IPS DF 4.7 (cell line): ENCODE results near the gene TMEM203.
"Not testable (repeated sequence)": the region's sequence is repeated elsewhere in the genome, so short reads cannot be mapped to it uniquely, and the experiment has no call there.

Experiments
- DNase-seq: peaks from one replicate; pipeline ENCODE4 v3.0.0-alpha.2; 2013; ENCODE audit warnings: low spot score; ENCODE audit errors: extremely low read depth

The TMEM203 gene

GRCh38 chr9:137242269-137243203 is 37.1 kb upstream of the TMEM203 start:
- no peak for DNase-seq

- no peak for DNase-seq
Measured at GRCh38 chr9:137241490-137242268, 36.2 kb upstream of the TMEM203 start.

DNA sequence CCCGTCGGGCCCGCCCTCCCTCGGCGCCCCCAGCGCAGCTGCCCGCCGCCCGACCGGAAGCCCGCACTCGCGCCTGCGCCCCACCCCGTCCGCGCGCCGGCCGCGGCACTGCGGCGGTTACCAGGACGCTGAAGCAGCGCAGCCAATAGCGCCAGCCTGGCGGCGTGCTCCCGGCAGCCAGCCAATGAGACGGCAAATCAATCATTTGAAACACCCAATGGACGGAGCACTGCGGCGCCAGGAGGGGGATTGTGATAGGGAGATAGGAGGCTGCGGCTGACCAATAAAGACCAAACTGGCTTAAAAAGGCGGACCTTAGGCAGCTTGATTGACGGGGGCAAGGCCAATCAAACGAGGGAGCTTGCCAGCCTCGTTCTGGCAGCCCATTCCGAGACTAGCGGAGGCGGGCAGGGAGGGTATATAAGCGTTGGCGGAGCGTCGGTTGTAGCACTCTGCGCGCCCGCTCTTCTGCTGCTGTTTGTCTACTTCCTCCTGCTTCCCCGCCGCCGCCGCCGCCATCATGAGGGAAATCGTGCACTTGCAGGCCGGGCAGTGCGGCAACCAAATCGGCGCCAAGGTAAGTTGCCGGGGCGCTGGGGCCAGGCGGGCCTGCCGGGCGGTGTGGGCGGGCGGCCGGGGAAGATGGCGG is 35.5 kb upstream of the TMEM203 start, which contains the start of gene TUBB4B:
Gene TUBB4B (plus strand): TSS at position 447 of the 649 bp plus-strand sequence. CDS start 74 bp downstream, at position 521.
- peak; percentile 100 for DNase-seq

DNA sequence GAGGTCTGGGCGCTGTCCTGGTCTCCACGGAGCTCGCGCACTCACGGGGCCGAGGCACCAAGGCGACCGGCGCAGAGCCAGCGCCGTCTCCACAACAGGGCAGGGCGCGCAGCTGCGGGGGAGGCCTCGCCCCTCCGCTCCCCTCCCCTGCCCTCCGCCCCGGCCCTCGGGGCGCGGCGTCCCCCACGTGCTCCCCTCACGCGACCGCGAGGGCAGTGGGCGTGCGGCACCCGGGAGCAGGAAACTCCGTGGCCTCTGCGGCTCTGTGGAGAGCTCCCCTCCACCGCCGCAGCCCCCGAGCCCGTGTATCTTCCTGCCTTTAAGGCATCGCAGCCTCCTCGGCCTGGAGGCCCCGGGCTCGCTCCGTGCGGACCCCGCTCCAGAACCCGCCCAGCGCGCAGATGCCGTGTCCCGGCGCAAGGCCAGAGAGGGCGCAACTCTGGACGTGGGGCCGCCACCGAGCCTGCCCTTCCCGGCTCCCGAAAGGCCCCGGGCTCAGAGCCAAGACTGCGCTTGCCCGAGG is 34.9 kb upstream of the TMEM203 start:
- DNase-seq = no peak

- DNase-seq = not testable (repeated sequence)
Measured at GRCh38 chr9:137239541-137240200, 34.2 kb upstream of the TMEM203 start.

GRCh38 chr9:137237759-137238726 is 32.6 kb upstream of the TMEM203 start:
- DNase-seq = no peak

GRCh38 chr9:137236936-137237421 is 31.5 kb upstream of the TMEM203 start:
- no peak for DNase-seq

GRCh38 chr9:137236238-137236935 is 30.9 kb upstream of the TMEM203 start:
- no peak for DNase-seq

GRCh38 chr9:137235424-137236237 is 30.2 kb upstream of the TMEM203 start:
- no peak for DNase-seq

DNA sequence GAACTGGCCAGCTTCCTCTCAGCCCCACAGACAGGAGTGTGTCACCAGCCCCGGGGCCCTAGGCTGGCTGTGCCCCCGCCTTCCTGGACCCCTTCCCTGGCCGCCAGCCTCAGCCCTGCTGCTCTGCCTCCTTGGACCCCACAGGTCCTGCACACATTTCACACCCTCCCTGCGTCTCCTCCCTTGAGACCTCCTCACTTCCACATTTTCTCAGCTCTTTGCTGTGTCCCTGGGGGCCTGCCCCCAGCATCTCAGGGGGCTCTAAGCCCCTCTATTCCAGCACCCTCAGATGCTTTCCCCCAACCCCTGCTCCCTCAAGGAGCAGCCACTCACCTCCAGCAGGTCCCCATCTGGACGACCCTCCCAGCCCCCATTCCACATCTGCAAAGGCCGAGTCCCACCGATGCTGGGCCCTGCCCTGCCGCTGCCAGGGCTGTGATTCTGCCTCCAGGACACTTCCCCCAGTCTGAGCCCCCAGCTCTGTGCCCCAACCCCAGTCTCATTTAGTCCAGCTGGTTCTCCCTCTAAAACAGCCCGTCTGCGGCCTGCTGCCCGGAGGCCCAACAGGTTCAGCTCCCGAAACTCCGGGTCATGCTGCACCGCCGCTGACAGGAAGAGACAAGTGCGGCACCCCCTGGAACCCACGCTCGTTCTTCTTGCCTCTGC is 29.4 kb upstream of the TMEM203 start:
- no peak for DNase-seq

GRCh38 chr9:137234055-137234697 is 28.7 kb upstream of the TMEM203 start:
- DNase-seq = no peak

DNA sequence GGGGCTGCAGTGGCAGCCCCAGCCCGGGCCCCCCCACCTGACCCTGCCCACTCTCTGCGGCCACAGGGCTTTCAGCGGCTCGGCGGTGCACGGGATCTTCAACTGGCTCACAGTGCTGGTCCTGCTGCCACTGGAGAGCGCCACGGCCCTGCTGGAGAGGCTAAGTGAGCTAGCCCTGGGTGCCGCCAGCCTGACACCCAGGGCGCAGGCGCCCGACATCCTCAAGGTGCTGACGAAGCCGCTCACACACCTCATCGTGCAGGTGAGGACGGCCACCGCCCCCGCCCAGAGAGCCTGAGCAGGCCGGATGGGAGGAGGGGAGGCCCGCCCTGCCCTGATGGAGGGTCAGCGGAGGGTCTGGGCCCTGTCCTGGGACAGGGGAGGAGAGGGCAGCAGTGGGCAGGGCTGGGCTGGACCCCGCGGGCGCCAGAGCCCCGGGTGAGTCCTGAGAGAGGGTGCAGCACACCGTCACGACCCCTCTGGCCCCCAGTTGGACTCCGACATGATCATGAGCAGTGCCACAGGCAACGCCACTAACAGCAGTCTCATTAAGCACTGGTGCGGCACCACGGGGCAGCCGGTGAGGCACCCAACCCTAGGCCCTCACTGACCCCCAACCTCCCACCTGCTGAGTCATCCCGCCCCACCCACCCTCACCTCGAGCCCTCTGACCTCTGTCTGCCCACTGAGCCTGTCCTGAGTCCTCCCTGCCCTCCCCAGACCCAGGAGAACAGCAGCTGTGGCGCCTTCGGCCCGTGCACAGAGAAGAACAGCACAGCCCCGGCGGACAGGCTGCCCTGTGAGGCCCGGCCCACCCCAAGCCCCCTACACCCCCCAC is 27.9 kb upstream of the TMEM203 start:
- no peak for DNase-seq

- no peak for DNase-seq
Measured at GRCh38 chr9:137232510-137232909, 27.1 kb upstream of the TMEM203 start.

DNA sequence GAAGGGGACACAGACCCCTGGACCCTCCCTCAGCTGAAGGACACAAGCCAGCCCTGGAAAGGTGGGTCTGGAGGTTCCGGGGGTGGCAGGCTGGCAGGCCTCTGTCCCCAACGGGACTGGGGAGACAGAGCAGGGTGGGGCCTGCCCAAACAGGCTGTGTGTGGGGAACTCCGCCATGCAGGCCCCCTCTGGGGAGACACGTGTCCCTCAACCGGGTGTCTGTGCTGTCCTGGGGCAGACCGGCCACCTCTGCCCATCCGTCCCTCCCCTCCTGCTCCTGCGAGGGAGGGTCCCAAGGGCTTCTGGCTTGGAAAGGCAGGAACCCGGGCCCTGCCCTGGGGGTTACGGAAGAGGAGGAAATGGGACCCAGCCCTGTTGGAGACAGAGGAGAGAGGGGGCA is 26.7 kb upstream of the TMEM203 start:
- no peak for DNase-seq

- no peak for DNase-seq
Measured at GRCh38 chr9:137231372-137232039, 26.1 kb upstream of the TMEM203 start.
